ENCODE measurements around the gene DDB1.

DDB1 gene

DNA sequence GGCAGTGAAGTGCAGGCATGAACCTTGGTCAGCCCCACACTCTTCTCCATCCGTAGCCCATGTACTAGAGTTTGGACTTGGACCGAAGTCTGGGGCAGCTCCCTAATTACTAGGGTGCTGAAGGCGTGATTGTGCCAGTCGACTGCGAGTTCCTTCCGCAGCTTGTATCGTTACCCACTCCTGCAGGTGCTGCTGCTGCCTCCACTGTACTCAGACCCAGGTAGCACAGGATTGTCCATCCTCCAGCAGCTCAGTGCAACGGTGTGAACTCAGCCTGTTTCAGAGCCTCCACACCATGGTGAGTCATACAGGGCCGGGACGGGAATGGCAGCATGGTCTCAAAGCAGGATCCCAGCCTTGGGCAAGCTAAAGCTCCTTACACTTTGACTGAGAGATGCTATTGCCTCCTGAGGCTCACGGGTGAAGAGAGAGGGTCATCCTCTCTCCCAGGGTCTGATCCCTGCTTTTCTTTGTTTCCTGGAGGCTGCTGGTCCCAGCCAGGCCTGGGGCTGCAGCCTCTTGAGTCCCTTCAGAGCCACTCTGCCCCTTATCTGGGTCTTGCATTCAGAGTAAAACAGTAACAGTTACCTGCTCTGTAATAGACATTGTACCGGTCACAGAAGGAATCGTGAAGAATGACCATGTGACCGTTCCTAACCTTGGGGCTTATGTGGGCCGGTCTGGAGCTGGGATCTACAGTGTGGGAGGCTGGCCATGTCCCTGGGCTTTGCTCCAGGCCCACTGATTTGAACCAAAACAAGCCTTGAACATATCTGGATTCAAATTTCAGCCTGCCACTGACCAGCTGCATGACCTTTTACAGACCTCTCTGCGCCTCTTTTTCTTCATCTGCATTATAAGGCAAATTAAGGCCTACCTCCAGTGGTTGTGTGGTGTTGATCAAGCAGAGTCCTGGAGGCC, 1.8 kb upstream of the DDB1 start:
- DNase-seq = no peak

DNA sequence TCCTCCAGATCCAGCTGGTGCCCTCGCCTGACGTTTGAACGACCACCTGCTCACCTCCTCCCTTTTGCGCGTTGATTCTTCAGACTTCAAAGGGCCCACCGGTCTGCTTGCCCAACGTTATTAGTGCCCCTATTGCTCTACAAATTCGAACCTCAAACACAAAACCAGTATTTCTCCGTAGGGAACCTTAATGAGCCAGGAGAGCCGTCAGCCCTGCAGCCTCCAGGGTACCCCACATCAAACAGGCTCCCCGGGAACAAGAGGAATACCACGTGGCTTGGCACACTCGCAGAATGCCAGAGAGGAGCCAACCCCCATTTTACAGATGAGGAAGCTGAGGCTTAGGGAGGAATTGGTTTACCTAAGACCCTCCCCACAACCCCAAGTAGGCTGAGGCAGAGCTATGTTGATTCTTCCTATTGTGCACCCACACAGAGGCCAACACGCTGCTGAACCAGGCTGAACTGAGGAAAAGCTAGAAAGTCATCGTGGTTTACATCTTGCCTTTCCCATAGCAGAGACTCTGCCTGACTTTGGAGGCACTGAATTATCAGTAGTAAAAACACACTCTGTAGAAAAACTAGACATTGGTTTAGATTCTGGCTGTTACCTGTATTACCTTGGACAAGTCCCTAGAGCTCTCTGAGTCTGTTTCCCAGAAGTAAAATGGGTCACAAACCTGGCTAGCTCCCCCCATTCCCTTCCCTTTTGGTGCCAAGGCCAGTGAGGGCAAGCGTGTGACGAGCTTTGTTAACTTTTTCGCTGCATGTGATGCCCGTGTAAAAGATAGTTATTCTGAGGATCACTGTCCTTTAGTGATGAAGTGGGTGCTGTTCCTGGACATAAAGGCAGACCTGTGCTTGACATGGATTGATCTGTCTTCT, 887 bp upstream of the DDB1 start:
- DNase-seq = no peak

DNA sequence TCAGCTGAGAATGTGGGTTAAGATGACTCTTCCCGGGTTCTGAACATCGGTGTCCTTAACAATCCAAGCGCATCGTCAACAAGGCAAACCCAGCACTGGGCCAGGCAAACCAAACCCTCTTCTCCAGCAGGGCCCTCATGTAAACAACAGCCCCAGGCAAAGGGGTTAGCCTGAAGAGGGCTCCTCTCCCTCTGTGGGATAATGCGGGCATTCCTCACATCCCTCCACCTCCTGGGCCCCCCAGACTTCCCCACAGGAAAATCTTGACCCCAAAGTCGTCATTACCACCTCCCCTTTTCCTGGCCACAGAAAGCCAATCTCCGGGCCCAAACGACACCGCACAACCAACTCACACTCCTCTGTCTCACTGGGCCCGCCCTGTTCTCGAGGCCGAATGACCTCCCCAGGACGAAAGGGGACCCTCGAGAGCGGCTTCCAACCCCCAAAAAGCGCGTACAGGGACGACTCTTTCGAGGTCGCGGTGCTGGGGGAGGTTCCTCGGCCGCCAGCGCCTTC, 566 bp downstream of the DDB1 start:
- DNase-seq = no peak

DNA sequence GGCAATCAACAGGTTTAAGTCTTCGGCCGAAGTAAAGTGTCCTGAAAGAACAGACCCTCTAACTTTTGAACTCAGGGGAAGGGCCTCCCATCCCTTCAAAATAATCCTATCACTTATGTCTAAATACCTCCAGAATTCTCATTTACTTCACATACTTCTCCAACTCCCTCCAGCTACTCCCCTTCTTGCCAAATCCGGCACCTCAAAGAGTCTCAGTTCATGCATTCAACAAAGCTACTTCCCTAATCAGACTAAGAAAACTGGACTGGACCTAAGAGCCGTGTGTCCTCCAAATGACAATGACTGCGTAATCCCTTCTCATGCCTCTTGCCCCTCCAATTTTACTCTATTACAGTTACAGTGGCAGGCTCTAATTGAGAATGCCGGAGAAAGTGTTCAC, 1.3 kb downstream of the DDB1 start:
- no peak for DNase-seq

DNA sequence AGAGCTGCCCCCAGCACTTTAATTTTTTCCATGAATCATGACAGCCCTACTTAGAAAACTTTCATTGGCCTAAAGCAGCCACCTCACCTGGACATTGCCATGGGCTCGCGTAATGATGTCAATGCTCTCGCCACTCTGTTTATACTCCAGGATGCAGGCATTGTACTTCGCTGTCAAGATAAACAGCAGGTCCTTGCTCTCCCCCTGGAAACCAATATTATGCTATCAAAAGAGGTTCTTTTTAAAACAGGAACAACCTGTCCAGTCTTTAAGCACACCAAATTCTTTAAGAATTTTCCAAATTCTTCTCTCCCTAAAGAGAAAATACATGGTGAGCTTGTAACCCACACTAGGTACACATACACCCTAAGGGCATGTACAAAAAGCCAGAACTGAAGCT, 3.0 kb downstream of the DDB1 start:
- no peak for DNase-seq

DNA sequence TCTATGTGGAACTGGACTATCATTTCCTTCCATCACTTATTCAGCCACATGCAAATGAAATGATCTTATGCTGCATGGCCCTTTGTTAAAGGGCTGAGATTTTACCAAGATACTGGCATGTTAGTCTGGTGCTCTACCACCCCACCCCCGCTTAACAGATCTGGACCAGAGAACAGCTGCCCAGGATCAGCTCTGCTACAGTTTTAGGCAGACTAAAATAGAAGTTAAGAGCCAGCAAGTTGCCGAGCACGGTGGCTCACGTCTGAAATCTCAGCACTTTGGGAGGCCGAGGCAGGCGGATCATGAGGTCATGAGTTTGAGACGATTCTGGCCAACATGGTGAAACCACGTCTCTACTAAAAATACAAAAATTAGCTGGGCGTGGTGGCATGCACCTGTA, 4.6 kb downstream of the DDB1 start:
- no peak for DNase-seq

DNA sequence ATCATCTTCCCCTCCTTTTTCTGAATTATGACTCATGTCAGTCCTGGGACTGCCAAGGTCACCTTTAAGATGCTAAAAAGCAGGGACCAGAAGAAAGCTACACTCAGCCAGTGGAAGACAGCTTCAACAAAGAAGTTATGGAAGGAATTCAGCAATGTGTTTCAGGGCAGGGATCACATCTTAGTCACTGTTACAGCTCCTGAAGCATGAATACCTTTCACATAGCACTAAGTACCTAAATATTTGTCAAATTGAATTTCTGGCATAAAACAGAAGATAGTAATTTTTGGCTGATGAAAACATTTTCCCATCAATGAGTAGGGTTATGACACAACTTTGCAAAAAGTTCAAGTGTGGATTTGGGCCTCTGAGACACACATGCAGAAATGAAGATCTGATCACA, 5.2 kb downstream of the DDB1 start:
- DNase-seq = no peak

DNA sequence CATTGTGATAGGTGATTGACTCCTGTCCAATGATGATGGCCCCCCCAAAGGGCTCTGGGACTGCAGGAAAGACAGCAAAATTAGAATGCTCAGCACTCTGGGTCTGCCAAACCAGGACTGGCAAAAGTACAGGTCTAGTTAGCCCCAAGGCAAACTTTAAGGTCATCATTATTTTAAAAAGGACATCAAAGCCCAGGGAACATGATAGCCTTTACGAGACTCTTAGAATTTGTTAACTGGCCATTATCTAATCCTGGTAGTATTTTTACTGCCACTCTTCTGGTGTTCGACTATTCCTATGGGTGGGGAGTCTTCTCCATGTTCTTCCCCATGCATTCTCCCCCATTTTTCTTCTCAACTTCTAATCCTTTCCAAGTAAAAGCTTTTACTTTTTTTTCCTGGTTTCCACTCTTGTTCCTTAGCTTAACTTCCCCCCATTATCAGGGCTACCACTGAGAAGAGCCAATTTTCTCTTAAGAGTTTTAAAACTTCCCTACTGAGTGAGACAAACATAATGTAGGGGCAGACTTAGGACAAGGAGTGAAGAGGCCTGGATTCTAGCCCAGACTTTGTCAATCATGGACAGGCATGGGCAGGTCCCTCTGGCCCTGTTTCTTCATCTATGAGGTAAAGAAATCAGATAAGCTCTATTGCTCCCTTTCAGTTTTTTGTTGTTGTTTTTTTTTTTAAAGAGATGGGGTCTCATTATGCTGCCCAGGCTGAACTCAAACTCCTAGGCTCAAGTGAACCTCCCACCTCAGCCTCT, 7.1 kb downstream of the DDB1 start:
- no peak for DNase-seq

DNA sequence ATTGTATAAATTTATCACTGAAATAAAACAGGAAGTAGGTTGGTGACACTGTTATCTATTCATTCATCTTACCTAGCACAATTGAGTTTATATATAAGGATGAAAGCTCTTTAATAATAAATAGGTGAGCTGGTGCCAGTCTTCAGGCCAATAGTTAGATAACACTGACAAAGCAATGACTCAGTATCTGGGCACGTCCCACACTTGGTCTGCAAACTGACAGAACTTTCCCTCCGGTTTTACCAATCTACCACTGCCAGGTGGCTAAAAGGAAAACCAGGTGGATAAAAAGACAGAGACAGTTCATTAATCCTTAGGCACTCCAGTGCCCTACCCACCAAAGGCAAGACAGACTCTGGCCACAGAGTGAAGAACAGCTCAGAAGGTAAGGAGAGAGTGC, 17.6 kb downstream of the DDB1 start:
- no peak for DNase-seq

DNA sequence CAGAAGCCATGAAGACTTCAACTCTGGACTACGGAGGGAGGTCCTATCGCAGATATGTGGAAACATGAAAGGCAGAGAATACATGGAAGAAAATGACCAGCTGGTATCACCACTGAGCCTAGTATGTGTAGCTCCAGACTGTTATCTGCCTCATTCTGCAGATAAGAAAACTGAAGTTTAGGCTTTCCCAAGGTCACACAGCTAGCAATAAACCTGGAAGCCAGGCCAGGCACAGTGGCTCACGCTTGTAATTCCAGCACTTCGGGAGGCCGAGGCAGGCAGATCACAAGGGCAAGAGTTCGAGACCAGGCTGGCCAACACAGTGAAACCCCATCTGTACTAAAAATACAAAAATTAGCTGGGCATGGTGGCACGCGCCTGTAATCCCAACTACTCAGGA, 22.2 kb downstream of the DDB1 start:
- DNase-seq = no peak

DNA sequence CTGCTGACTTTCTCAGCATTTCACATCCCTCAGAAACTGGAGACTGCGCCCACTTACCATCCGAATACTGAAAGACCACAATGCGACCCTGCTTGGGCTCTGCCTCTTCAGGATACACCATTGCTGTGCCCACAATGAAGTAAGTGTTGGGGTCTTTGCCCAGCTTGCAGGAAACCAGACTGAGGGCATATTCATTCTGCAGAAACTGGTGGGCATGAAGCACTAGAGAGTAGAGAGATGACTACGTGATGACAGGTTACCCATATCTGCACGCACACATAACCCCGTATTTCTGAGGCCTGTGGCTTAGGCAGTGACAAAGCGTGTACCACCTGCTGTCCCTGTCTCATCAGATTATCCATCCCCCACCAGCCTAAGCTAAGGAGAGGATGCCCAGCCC, 23.2 kb downstream of the DDB1 start:
- DNase-seq = no peak

DNA sequence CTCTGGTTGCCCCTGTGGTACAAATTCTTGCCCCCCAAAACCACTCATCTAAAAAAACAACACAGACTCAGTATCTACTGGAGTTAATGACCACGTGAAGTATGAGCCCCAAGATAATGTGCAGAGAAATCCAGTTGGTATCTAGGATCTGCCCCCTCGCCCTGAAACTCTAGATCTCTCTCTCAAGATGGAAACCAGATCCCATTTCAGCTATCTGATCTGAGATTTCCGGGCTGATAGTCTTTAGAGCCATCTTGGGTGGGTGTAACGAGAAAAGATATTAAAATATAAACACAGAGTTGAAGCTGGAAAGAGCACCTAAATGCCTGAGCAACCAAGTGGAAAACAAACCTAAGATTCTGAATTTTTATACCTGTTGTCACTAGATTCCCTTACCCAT, 23.8 kb downstream of the DDB1 start:
- DNase-seq = no peak

DNA sequence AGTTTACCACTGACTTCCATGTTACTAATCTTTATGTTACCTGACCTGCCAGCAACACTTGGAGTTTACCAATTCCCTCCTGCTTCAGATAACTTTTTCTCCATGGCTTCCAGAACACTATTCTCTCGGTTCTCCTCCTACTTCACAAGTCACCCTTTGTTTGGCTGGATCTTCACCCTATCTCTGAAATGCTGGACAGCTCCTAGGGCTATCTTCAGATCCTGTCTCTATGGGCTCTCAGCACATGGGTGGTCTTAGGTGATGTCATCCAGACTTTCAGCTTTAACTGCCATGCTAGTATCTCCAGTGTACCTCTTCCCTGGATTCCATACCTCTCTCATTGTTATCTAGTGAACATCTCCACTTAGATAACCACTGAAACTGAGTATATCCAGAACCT, 25.6 kb downstream of the DDB1 start:
- DNase-seq = no peak

DNA sequence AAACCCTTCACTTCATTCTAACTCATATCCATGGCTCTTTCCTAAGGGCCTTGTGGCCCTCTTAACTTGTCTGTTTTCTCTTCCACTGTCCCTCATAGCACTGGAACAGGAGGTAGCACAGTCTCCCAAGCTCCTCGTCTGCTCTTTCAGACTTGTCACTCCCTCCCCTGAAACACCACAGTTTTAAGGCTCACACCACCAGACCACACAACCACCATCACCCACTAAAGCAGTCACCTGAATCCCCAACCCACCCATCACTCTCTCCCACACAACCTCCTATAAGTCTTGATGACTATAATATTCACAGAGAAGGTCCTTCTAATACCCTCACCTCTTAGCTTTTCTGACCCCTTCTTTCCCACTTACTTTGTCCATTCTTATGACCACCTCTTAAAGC, 26.7 kb downstream of the DDB1 start:
- DNase-seq = no peak

DNA sequence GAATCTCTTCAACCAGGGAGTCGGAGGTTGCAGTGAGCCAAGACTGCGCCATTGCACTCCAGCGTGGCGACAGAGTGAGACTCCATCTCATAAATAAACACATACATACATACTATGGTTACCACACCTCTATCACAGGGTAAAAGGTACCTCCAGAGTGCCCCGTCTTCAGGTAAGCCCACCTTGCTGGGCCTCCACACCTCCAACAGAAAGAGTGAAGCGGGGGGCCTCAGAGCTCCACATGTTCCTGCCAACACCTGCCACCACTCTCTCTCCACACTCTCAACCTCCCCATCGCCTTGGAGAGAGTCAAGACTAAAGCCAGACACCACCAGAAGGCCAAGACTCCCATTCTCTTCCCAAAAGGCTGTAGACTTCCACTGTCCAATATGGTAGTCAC, 27.5 kb downstream of the DDB1 start:
- DNase-seq = no peak

DNA sequence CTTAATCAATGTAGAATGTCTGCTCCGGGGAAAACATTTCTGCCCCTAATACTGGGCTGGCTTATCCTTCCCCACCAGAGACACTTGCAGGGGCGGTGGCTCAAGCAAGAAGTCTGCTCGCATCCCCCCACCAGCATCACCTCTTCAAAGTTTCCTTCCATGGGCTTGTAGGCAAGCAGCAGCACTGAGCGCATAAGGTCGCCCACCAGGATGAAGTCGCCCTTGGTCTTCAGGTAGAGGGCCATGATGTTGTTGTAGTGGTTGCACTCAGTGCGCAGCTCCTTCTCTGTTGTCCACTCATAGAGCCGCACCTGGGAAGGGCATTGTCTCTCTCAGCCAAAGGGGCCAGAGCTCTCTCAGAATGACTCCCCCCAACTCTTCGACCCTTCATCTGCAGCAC, 29.2 kb downstream of the DDB1 start:
- DNase-seq = no peak

DNA sequence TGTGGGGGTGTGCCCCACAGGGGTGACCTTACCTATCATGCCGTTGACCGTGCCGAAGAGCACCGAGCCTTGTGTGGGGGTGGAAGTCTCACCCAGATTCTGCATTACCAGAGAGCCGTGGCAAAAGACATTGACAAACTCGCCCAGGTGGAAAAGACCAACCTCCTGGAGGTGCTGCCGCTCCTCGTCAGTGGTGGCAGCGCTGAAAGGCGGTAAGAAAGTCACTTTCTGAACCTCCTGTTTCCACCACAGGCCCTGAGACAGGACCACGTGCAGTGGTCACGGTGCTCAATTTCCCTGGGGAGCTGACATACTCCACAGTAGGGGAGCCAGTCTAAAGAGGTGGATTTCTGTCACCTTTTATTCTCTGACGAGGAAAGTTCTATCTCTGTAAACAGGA, 30.4 kb downstream of the DDB1 start:
- DNase-seq = no peak

DNA sequence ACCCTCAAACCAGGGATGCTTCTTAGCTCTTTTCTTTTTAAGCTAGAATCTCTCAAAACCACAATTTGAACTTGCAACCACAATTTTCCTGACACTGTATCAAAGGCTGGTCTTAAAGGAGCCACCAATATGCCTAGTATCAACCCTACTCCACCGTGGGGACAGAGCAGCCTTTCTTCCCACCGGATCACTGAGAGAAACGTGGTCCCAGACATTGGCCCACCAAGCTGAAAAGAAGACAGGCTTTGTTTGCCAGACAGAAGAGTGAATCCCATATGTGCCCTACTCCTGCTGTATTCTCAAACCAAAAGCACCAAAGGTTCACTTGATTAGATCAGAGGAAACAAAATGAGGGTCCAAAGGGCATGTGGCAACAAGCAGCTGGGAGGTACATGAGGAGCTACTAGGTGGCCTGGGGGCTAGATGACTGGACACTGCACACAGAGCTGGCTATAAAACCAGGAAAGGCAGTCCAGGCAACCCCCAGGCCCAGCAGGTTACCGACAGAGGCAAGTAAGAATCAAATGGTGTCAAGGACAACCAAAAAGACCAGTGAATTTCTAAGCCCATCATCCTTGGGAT, 34.2 kb downstream of the DDB1 start:
- no peak for DNase-seq

DNA sequence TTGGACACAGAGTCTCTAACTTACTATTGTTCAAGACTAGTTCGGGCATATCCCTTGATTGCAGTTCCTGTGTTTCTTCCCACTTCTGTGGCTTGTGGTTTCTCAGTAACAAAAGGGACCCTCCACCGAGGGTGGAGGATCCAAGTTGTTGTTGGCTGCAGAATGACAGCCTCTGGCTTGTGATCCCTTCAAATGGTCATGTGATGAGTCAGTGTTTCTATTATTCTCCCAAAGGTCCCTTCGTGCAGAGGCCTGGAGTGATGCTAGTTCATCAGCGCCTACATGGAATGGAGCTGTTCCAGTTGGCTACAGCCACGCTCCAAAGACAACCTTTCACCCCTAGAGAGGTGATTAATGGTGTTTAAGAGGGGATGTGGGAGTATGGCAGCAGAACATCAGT, 35.2 kb downstream of the DDB1 start:
- no peak for DNase-seq

DNA sequence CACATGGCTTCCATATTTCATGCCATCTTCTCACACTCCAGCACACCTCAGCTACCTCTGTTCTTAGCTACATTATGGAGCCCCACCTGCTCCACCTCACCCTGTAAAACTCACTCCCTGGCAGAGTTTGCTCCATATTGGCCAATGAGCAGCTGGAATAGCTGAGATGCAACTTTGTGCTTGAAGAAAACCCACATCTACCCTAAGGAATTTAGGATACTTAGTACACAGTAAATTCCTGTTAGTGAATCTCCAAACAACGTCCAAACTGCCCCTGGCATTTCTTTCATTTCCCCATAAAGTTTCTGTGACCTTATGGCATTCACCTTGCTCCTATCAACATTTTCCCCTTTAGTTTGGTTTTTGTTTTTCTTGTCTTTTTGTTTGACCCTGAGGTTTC, 35.6 kb downstream of the DDB1 start:
- no peak for DNase-seq

DNA sequence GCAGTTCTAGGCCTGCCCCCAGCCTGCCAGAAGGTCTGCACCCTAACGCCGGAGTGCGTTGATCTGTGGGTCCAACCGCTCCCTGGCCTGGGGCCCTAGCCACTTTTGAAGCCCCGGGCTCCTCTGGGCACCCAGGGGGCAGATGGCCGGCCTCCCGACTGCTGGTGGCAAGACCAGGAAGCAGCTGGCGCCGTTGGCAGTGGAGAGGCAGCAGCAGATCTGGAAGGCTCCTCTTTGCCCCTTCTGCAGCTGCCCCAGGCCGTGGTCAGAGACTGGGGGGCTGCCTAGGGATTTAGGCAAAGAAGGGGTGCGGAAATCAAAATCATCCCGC, 37.3 kb downstream of the DDB1 start:
- no peak for DNase-seq

DNA sequence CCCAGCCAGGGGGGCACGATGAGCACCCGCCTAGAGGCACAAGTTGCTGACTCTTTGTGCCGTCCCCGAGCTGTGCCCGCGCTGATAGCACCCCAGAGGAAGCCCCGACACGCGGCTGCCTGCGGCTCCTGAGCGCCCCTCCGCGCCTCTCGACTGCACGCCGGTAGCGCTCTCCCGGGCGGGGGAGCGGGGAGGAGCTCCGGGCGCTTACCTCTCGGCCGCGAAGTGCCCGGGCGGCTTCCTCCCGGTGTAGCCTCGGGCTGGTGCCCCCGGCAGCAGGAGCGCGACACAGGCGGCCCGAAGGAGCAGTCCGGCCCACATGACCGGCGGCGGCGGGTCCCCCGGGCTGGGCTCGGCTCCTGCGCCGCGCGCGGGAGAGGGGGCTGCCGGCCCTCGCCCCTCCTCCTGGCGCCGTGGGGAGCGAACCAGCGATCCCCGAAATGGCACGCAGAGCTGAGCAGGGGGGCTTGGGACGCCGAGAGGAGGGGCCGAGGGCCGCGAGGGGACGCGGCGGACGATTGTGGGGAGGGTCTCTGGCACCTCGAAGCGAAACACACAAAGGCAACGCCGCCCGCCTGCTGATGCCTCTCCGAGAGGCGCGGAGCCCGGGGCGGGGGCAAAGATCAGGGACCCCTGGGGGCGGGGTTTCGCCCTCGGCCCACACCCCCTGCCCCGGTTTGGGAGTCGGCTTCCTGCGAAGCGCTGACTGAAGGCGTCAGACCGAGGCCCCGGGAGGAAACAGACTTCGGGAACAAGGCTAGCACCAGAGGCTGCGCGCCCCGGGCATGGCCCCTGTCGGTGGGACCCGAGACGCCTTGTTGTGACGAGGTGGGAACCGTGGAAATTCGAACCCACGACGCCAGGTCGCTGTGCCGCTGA, 37.9 kb downstream of the DDB1 start, which contains the start of gene VWCE:
Gene VWCE, minus strand, starts transcription at position 600 of the 879 bp plus-strand sequence. Its CDS starts 279 bp downstream, at position 321.
- peak; percentile 55 for DNase-seq
